Measurements from ENCODE around the gene CCL23. TPM values are rescaled to one million over a fixed set of nuclear protein-coding genes. Genes with fewer than 3 reads are reported as not detected.

The CCL23 gene
- total RNA-seq (not detected), polyA plus RNA-seq (under 1 TPM; 0.18 to 0.47 (median 0.38) TPM)
- long read RNA-seq, donor 1, result 0 reads
- long read RNA-seq, donor 2, result 0 reads

DNA sequence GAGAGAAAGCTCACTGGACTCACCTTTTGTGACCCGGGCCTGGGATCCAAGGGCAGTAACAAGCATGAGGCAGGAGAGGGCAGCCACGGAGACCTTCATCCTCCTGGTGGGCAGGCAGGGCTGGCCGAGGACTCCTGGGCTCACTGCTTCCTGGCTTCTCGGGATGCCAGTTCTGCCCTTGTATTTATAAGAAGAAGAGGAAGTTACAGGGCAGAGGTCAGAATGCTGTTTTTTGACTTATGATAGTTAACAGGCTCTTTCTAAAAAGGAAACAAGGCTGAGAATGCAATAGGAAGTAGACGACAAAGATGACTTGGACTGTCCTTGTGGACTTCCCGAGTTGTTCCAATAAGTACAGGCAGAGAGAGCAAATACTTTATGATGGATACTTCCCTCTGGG lies at the start of gene CCL23:
Gene CCL23 (minus strand): TSS at position 174 of the 400 bp plus-strand sequence. CDS start 75 bp downstream, at position 99.
- TF ChIP-seq, protein P1, sequence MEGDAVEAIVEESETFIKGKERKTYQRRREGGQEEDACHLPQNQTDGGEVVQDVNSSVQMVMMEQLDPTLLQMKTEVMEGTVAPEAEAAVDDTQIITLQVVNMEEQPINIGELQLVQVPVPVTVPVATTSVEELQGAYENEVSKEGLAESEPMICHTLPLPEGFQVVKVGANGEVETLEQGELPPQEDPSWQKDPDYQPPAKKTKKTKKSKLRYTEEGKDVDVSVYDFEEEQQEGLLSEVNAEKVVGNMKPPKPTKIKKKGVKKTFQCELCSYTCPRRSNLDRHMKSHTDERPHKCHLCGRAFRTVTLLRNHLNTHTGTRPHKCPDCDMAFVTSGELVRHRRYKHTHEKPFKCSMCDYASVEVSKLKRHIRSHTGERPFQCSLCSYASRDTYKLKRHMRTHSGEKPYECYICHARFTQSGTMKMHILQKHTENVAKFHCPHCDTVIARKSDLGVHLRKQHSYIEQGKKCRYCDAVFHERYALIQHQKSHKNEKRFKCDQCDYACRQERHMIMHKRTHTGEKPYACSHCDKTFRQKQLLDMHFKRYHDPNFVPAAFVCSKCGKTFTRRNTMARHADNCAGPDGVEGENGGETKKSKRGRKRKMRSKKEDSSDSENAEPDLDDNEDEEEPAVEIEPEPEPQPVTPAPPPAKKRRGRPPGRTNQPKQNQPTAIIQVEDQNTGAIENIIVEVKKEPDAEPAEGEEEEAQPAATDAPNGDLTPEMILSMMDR (IDR thresholded peaks at IDR 0.05), result no peak
- intact Hi-C loops (cut with DNase I), result no loop called here
- ATAC-seq, result no peak
- no peaks in the 10 kb centered on the region for H3K27me3 ChIP-seq (ENCODE audit: insufficient read depth in 3 of 3, low read length in 2 of 3)
- H3K4me3 ChIP-seq, result no peak within 1 kb of the TSS
- DNase-seq, result no peak
- no peaks in the 10 kb centered on the region for H3K4me1 ChIP-seq
- WGBS, 3 donors, result 26 to 34% (median 30%) methylated on average over 6 of the region's 6 CpGs
- H3K36me3 ChIP-seq (ENCODE audit: insufficient read depth in 1 of 2, low read depth in 1 of 2), result no peaks in the 10 kb centered on the region
- H3K27ac ChIP-seq, result no peak within 1 kb of the TSS
- H3K9me3 ChIP-seq, result no peaks in the 10 kb centered on the region

GRCh38 chr17:36066365-36066985 lies 48.7 kb upstream of the CCL23 start:
- no peaks in the 10 kb centered on the region for H3K27me3 ChIP-seq (ENCODE audit: insufficient read depth in 3 of 3, low read length in 2 of 3)
- ATAC-seq, result no peak
- no peak for DNase-seq
- no peak overlapping the region for H3K27ac ChIP-seq
- WGBS, 3 donors, result 74 to 80% (median 78%) methylated on average over 6 of the region's 6 CpGs
- TF ChIP-seq, protein P1 (IDR thresholded peaks at IDR 0.05), result no peak
- H3K9me3 ChIP-seq, result no peaks in the 10 kb centered on the region
- no peak overlapping the region for H3K4me3 ChIP-seq
- no peaks in the 10 kb centered on the region for H3K4me1 ChIP-seq
- no peaks in the 10 kb centered on the region for H3K36me3 ChIP-seq (ENCODE audit: insufficient read depth in 1 of 2, low read depth in 1 of 2)
- intact Hi-C loops (cut with DNase I), result no loop called here

DNA sequence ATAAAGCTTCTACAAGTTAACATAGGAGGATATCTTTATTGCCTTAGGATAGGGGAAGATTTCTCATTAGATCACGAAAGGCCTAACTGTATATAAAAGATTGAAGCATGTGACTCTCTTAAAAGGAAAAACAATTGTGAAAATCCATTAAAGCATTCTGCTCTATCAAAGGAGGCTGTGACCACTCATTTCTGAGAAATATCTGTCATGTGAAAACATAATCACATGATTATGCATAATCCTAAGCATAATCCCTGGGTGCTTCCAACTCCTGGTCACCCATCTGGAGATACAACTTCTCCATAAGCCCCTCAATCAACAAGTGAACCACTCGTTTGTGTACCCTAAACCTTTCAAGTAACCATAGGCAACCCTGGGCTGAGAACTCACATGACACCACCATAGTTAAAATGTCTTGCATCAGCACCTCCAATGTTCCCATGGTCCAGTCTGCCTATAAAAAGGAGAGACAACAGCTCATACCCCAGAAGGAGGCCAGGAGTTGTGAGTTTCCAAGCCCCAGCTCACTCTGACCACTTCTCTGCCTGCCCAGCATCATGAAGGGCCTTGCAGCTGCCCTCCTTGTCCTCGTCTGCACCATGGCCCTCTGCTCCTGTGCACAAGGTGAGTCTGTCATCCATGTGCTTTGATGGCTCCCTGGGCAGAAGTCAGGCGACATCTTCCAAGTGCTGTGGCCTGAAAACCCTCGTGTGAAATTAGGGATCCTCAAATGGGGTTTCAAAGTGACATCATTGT lies 46.2 kb upstream of the CCL23 start, which contains the start of gene CCL18:
Gene CCL18 (plus strand): TSS at position 487 of the 756 bp plus-strand sequence. CDS start 71 bp downstream, at position 558.
- TF ChIP-seq, protein P1 (IDR thresholded peaks at IDR 0.05), result no peak
- no peaks in the 10 kb centered on the region for H3K4me1 ChIP-seq
- WGBS, 3 donors, result 67 to 68% (median 68%) methylated on average over 5 of the region's 5 CpGs
- no peak for ATAC-seq
- H3K9me3 ChIP-seq, result no peaks in the 10 kb centered on the region
- no peak for DNase-seq
- no peak within 1 kb of the TSS for H3K27ac ChIP-seq
- no peaks in the 10 kb centered on the region for H3K27me3 ChIP-seq (ENCODE audit: insufficient read depth in 3 of 3, low read length in 2 of 3)
- H3K4me3 ChIP-seq, result no peak within 1 kb of the TSS
- no peaks in the 10 kb centered on the region for H3K36me3 ChIP-seq (ENCODE audit: insufficient read depth in 1 of 2, low read depth in 1 of 2)
- intact Hi-C loops (cut with DNase I), result no loop called here

DNA sequence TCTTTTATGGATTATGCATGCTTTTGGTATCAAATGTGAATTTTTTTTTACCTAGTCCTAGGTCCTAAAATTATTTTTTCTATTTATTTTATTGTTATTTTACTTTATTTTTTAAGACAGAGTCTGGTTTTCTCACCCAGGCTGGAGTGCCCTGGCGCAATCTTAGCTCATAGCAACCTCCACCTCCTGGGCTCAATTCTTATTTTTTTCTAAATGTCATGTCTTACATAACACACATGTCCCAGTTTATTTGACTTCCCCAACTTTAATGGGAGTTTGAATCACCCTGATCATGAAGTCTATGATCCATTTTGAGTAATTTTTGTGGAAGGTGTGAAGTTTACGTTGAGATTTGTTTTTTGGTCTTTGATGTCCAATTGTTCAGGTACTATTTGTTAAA lies 43.0 kb upstream of the CCL23 start:
- Histone ChIP-seq H3K4me3 (no peak overlapping the region), H3K27me3 (ENCODE audit: insufficient read depth in 3 of 3, low read length in 2 of 3) (no peaks in the 10 kb centered on the region), H3K4me1 (no peaks in the 10 kb centered on the region), H3K27ac (no peak overlapping the region), H3K9me3 (no peaks in the 10 kb centered on the region), H3K36me3 (ENCODE audit: insufficient read depth in 1 of 2, low read depth in 1 of 2) (no peaks in the 10 kb centered on the region)
- 69 to 83% (median 80%) methylated on average over 2 of the region's 2 CpGs for WGBS, 3 donors
- TF ChIP-seq, protein P1 (IDR thresholded peaks at IDR 0.05), result no peak
- ATAC-seq (no peak), DNase-seq (no peak)
- intact Hi-C loops (cut with DNase I), result no loop called here
